ENCODE measurements around the gene YPEL1.
A peak's percentile ranks its signal among the peaks of the same experiment; 100 is the strongest.
"Not testable (repeated sequence)": the region's sequence is repeated elsewhere in the genome, so short reads cannot be mapped to it uniquely, and the experiment has no call there.

Gene YPEL1

GRCh38 chr22:21753374-21754111 lies 17.9 kb upstream of the YPEL1 start:
- no peak for DNase-seq

GRCh38 chr22:21752276-21752675 lies 16.7 kb upstream of the YPEL1 start:
- DNase-seq, result no peak

- DNase-seq, result no peak
Observed at GRCh38 chr22:21745948-21746347, 10.4 kb upstream of the YPEL1 start.

DNA sequence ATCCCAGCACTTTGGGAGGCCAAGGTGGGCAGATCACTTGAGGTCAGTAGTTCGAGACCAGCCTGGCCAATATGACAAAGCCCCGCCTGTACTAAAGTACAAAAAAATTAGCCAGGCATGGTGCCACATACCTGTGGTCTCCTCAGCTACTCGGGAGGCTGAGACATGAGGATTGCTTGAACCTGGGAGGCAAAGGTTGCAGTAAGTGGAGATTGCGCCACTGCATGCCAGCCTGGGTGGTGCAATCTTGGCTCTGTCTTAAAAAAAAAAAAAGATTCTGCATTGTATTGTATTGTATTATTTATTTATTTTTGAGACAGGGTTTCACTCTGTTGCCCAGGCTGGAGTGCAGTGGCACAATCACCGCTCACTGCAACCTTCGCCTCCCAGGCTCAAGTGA lies 9.3 kb upstream of the YPEL1 start:
- DNase-seq, result not testable (repeated sequence)

- no peak for DNase-seq
Observed at GRCh38 chr22:21741790-21742189, 6.2 kb upstream of the YPEL1 start.

- DNase-seq, result no peak
Observed at GRCh38 chr22:21741059-21741458, 5.5 kb upstream of the YPEL1 start.

DNA sequence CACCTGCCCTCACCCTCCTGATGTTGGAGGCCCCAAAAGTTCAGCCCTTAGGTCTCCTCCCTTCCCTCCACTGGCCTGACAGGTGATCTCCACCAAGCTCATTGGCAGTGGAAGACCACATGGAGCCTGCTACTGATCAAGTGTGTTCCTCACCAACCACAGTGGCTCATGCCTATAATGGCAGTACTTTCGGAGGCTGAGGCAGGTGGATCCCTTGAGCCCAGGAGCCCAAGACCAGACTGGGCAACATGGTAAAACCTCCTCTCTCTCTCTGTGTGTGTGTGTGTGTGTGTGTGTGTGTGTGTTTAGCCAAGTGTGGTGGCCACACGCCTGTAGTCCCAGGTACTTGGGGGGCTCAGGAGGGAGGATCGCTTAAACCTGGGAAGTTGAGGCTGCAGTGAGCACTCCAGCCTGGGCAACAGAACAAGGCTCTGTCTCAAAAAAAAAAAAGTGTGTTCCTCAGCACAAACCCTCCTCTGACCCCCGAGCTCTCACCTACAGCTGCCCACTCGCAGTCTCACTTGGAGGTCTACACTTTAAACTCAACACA lies 4.3 kb upstream of the YPEL1 start:
- DNase-seq, result no peak

DNA sequence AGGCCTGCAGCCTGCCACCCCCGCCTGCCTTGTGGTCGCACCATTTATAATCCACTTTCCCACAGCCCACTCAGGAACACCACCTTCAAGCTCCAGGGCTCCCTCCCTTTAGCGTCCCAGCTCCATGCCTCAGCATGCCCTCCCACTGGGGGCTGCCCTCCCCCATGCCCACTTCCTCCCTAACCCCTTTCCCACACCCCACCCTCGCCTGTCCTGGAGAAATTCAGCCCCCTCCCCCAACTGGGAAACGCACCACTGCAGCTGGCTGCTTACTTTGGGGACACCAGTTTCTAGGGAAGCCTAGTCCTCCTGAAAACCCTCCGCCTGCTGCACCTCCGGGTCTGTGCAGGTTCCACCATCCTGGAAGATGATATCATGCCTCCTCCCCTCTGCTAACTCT lies 3.4 kb upstream of the YPEL1 start:
- no peak for DNase-seq

- DNase-seq, result no peak
Observed at GRCh38 chr22:21738081-21738480, 2.5 kb upstream of the YPEL1 start.

DNA sequence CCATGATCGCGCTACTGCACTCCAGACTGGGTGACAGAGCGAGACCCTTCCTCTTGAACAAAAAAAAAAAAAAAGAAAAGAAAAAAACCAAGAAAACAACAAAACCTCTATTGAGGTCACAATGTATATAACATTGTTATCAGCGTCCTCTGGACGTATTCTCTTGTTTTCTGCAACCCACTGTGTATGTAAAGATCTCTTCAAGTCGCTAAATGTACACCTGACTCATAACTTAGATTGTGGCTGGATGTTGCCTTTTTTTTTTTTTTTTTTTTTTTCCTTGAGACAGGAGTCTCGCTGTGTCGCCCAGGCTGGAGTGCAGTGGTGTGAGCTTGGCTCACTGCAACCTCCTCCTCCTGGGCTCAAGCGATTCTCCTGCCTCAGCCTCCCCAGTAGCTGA lies 1.4 kb upstream of the YPEL1 start:
- no peak for DNase-seq

DNA sequence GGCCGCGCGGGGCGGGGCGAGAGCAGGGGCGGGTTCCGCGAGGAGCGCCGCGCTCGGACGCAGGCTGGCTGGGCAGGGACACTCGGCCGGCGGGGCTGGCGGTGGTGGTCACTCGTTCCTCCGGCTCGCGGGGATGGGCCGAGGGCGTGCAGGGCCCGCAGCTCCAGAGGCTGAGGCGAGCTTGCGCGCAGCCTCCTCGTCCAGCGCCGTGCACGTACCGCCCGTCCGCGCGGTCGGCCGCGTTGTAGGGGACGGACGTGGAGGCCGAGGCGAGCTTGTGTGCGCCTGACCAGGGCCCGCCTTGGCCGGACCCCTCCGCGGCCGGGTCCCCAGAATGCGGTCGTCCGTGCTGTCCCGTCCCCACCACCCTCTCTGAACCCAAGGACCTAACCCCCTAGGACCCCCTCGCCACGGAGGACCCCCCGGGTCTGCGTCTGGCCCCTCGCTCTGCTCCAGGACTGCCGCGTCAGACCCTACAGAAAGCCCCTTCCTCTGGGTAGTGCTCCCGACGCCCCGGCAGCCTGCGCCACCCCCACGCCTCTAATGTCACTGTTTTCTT lies 569 bp upstream of the YPEL1 start:
- no peak for DNase-seq

- peak; percentile 41 for DNase-seq
Observed at GRCh38 chr22:21734540-21735199, 924 bp downstream of the YPEL1 start.

GRCh38 chr22:21731503-21731902 lies 4.1 kb downstream of the YPEL1 start:
- DNase-seq, result no peak

DNA sequence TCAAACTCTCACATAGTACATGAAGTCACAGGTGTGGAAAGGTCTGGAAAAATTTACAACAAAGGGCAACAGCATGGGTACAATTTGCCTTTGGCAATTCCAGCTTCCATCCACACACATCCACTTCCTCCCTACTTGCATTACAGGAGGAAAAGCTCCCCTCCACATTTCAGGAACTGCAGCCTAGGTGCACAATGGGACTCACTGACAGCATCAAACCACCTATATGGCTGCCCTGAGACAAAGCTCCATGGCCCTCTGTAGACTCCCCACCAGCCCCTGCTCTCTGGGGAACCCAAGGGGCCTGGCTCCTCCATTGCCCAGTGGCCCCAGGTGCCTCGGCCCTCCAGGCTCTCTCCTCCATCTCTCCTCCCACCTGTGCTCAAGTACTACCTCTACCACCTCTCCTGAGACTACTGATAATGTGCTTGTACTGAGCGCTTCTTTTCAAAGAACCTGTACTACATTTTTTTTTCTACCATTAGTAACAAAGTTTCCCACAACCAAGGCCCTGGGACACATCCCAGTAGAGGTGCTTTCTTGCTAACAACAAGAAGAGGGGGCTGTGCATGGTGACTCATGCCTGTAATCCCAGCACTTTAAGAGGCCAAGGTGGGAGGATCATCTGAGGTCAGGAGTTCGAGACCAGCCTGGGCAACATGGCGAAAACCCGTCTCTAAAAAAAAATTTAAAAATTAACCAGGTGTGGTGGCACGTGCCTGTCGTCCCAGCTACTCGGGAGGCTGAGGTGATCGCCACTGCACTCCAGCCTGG lies 4.9 kb downstream of the YPEL1 start:
- no peak for DNase-seq

DNA sequence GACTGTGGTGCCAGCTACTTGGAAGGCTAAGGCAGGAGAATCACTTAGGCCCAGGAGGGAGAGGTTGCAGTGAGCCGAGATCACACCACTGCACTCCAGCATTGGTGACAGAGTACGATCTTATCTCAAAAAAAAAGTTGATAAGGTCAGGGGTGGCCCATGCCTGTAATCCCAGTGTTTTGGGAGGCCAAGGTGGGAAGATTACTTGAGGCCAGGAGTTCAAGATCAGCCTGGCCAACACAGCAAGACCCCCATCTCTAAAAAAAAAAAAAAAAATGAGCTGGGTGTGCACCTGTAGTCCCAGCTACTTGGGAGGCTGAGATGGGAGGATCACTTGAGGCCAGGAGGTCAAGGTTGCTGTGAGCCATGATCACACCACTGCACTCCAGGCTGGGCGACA lies 6.4 kb downstream of the YPEL1 start:
- DNase-seq, result not testable (repeated sequence)

DNA sequence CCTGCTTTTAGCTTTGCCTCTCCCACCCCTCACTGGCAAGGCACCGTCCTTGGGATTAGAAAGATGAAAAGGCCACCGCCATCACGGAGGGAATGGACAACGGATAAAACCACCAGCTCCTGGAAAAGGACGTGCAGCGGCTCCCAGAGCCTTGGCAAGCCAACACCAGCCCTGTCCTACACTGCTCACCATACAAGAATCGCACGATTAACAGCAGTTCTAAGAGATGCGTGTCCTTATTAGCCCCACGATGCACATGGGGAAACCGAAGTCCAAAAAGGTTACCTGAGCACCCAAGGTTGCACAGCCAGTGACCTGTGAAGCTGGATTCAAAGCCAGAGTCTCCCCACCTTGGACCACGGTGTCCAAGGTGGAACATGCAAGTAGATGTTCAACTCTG lies 7.3 kb downstream of the YPEL1 start:
- DNase-seq, result no peak

GRCh38 chr22:21727768-21728167 lies 7.8 kb downstream of the YPEL1 start:
- DNase-seq, result no peak

DNA sequence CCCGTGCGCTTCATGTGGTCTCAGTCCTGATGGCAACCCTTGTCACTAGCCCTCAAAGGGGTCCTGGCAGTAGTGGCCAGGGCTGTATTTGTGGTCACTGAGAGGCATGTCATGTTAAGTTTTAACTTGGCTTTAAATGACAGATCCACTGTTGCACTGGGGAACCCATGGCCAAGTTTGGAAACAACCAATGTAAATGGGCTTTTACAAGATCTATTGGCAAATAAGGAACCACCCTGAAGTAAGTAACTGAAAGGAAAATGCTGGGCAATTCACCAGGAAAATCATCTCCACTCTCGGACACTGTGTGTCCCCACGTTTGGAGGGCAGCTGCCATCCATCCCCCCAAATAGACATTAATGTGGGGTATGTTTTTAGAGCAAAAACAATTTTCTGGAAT lies 8.4 kb downstream of the YPEL1 start:
- DNase-seq, result no peak

DNA sequence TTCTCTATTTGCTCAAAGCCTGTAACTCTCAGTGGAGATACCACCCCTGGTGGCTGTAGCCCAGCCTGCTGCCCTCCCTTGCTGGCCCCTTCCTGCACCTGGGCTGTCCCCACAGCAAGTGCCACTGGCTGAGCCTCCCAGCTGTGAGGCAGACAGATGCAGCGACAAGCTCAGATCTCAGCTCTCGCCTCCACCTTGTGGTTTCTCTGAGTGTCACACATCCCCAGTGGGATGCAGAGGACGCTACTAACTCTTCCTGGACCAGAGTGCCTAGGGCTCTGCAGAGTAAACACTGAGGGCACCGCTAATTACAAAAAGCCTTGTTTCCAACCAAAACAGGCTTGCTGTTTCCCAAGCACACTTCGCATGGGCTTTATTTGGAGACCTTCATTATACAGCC lies 8.9 kb downstream of the YPEL1 start:
- peak; percentile 34 for DNase-seq

DNA sequence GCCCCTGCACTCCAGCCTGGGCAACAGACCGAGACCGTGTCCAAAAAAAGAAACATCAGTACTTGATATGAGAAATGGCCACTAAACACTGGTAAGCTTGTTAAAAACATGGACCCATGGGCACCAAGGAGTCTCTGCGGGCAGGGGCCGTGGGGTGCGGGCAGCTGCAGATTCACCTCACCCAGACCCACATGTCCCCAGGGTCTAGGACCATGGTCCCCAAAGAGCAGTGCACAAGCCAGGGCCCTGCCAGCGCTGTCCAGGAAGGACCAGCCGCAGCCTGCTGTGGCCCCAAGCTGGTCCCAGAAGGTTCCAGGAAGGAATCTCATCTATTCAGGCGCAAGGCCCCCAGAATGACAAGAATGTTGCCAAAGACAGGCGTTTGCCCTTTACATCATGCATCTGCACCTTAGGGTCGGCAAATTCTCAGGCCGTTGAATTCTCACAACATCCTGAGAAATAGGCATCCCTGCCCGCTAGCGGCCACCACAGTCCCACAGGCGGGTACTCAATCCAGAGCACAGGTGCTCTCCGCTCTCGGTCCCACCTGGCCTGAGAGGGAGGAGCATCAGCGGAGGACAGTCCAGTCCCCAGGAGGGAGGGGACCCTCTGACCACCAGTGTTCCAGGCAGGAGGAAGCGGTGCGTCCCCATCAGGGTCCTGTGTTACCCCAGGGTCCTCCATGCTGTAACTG lies 9.5 kb downstream of the YPEL1 start:
- DNase-seq, result no peak

DNA sequence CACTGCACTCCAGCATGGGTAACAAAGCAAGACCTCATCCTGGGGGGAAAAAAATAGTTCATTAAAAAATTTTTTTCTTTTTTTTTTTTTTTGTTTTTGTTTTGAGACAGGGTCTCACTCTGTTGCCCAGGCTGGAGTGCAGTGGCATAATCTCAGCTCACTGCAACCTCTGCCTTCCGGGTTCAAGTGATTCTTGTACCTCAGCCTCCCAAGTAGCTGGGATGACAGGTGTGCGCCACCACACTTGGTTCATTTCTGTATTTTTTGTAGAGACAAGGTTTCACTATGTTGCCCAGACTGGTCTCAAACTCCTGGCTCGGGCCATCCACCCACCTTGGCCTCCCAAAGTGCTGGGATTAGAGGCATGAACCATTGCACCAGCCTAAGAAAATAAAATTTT lies 11.1 kb downstream of the YPEL1 start:
- not testable (repeated sequence) for DNase-seq

GRCh38 chr22:21721195-21721852 lies 14.3 kb downstream of the YPEL1 start:
- not testable (repeated sequence) for DNase-seq
